Left ventricle myocardium inferior (tissue), 1 donor: ENCODE measurements around the gene ANKDD1A. TPM values are rescaled to one million over a fixed set of nuclear protein-coding genes. Genes with fewer than 3 reads are reported as not detected.

Experiments used
- DNase-seq: peaks from one replicate; pipeline ENCODE4 v3.0.0-alpha.2; 2020
- H3K27ac ChIP-seq: fragments of 200-600 bp; replicated peaks from 2 replicates; pipeline ENCODE4 v1.8.0; 2021
- H3K27me3 ChIP-seq: fragments of 200-600 bp; 2 replicates; pipeline ENCODE4 v1.8.0; 2021; ENCODE audit warnings: low read depth
- H3K36me3 ChIP-seq: fragments of 200-600 bp; 2 replicates; pipeline ENCODE4 v1.8.0; 2021
- H3K4me1 ChIP-seq: fragments of 200-600 bp; 2 replicates; pipeline ENCODE4 v1.8.0; 2021
- H3K4me3 ChIP-seq: fragments of 200-600 bp; 2 replicates; pipeline ENCODE4 v1.8.0; 2021; ENCODE audit warnings: mild to moderate bottlenecking, moderate library complexity
- H3K9me3 ChIP-seq: fragments of 200-600 bp; replicated peaks from 2 replicates; pipeline ENCODE4 v1.8.0; 2021
- CTCF ChIP-seq: fragments of 200-600 bp; IDR thresholded peaks from 2 replicates; pipeline ENCODE4 v1.8.0; 2021; ENCODE audit warnings: antibody characterized with exemption, mild to moderate bottlenecking, borderline replicate concordance
- intact Hi-C: fragments of 100-400 bp; cut with micrococcal nuclease; formaldehyde crosslinking; loops from one replicate; pipeline ENCODE4 v1.11.0; 2022
- total RNA-seq: library from RNA; stranded (reverse); fragmentation: NEBNext Ultra II Directional; extraction: Animal tissue kit (Norgen Biotek cat#: 25700); gene quantifications from one replicate; pipeline ENCODE4 v1.2.1, GENCODE V29; 2021
- donor health status: DM: no; HTN: yes; CAD: no; lungs with severe emphysema.

ANKDD1A gene
- total RNA-seq, 1 donor from 2014 or later: 1.8 TPM

- peaks cover 35% of the 10 kb centered on the region for H3K36me3 ChIP-seq
Observed at GRCh38 chr15:65004993-65005392, 93.3 kb downstream of the ANKDD1A start.

GRCh38 chr15:65006876-65007275 is 95.2 kb downstream of the ANKDD1A start:
- no peak for DNase-seq
- Histone ChIP-seq H3K36me3 (peaks cover 34% of the 10 kb centered on the region), H3K27ac (no peak overlapping the region), H3K4me3 (no peak overlapping the region), H3K9me3 (no peaks in the 10 kb centered on the region), H3K27me3 (no peaks in the 10 kb centered on the region), H3K4me1 (no peaks in the 10 kb centered on the region)
- intact Hi-C loops: no loop called here
- TF ChIP-seq CTCF: no peak

More at GRCh38 chr15:65004993-65005392, 93.3 kb downstream of the ANKDD1A start:
- Histone ChIP-seq H3K4me3 (no peak overlapping the region), H3K4me1 (no peaks in the 10 kb centered on the region), H3K9me3 (no peaks in the 10 kb centered on the region), H3K27me3 (no peaks in the 10 kb centered on the region), H3K27ac (no peak overlapping the region)
- no peak for TF ChIP-seq CTCF
- intact Hi-C loops: no loop called here
- no peak for DNase-seq

Other genes with a start within 250 kb of the ANKDD1A start
- 276 TPM for gene RBPMS2, start 136.3 kb upstream of the ANKDD1A start, total RNA-seq
- gene PIF1, start 86.3 kb upstream of the ANKDD1A start, total RNA-seq: 0.41 TPM
- 8.0 TPM for gene PLEKHO2, start 70.0 kb upstream of the ANKDD1A start, total RNA-seq
- gene SPG21, start 78.0 kb downstream of the ANKDD1A start, total RNA-seq: 47.2 TPM
- 18.6 TPM for gene MTFMT, start 117.7 kb downstream of the ANKDD1A start, total RNA-seq
- not detected for gene SLC51B, start 133.5 kb downstream of the ANKDD1A start, total RNA-seq
- 12.9 TPM for gene RASL12, start 156.1 kb downstream of the ANKDD1A start, total RNA-seq
- 5.2 TPM for gene KBTBD13, start 164.8 kb downstream of the ANKDD1A start, total RNA-seq
- 1.8 TPM for gene UBAP1L, start 203.3 kb downstream of the ANKDD1A start, total RNA-seq
- 14.5 TPM for gene PDCD7, start 221.9 kb downstream of the ANKDD1A start, total RNA-seq